Panc1 (cell line): ENCODE data around the gene NPPC. TPM values are rescaled to one million over a fixed set of nuclear protein-coding genes. Genes with fewer than 3 reads are reported as not detected.
"Not testable (repeated sequence)": the region's sequence is repeated elsewhere in the genome, so short reads cannot be mapped to it uniquely, and the experiment has no call there.

Experiments
- ATAC-seq: fragments of 200-7000 bp; cut with Tn5 transposase; 2 replicates; pipeline ENCODE4 v1.9.1; 2020; ENCODE audit warnings: mild to moderate bottlenecking, moderate library complexity
- BruUV-seq: library from RNA; stranded (reverse); fragments of 400-500 nt; replicated peaks from 2 replicates; lab custom pipeline; 2021; lab: Mats Ljungman, UMichigan
- CTCF ChIA-PET: fragments of 300-600 bp; sonication (Branson Sonifier 250); formaldehyde crosslinking; loops from one replicate; lab custom pipeline; 2022; ENCODE audit warnings: antibody characterized with exemption; lab: Charles Lee
- POLR2A ChIA-PET: fragments of 300-600 bp; sonication (Branson Sonifier 250); formaldehyde crosslinking; loops from one replicate; lab custom pipeline; 2022; ENCODE audit warnings: antibody characterized with exemption; lab: Charles Lee
- DNase-seq: peaks from one replicate; pipeline ENCODE4 v3.0.0-alpha.2; 2010; ENCODE audit warnings: low read depth, low spot score
- H3K27ac ChIP-seq: 2 replicates; pipeline ENCODE4 v1.5.1; 2011; ENCODE audit warnings: mild to moderate bottlenecking, low read length, inconsistent platforms
- H3K27me3 ChIP-seq: fragments of 200-500 bp; sonication (Bioruptor generic); 2 replicates; pipeline ENCODE4 v1.6.0; 2014; ENCODE audit warnings: low read length, inconsistent platforms; ENCODE audit not compliant: control insufficient read depth, insufficient read depth
- H3K36me3 ChIP-seq: fragments of 200-500 bp; sonication (Bioruptor generic); 2 replicates; pipeline ENCODE4 v1.5.1; 2014; ENCODE audit warnings: inconsistent platforms, mild to moderate bottlenecking, low read length, moderate library complexity; ENCODE audit not compliant: control insufficient read depth, insufficient read depth
- H3K4me1 ChIP-seq: 2 replicates; pipeline ENCODE4 v1.5.1; 2011; ENCODE audit warnings: inconsistent platforms, mild to moderate bottlenecking, low read length, moderate library complexity; ENCODE audit not compliant: control insufficient read depth, insufficient read depth
- H3K4me3 ChIP-seq, 2 experiments: 2 replicates each; pipeline ENCODE4 v1.5.1; 2011 to 2012; ENCODE audit warnings: low read depth in 2 of 2, low read length in 2 of 2, mild to moderate bottlenecking in 2 of 2, inconsistent platforms in 1 of 2, moderate library complexity in 1 of 2
- H3K9me3 ChIP-seq: fragments of 200-500 bp; sonication (Bioruptor generic); 2 replicates; pipeline ENCODE4 v1.5.1; 2014; ENCODE audit warnings: low read depth, mild to moderate bottlenecking, inconsistent platforms, low read length, moderate library complexity; ENCODE audit not compliant: control insufficient read depth, insufficient read depth
- CTCF ChIP-seq: fragments of 450-650 bp; IDR thresholded peaks from 2 replicates; pipeline ENCODE4 v1.5.1; 2017; ENCODE audit warnings: mild to moderate bottlenecking
- POLR2AphosphoS5 ChIP-seq: IDR thresholded peaks from 2 replicates; pipeline ENCODE4 v1.6.1; 2012; ENCODE audit warnings: mild to moderate bottlenecking, low read depth, low read length, moderate library complexity
- REST ChIP-seq, 2 experiments: IDR thresholded peaks; 2 replicates each; pipeline ENCODE4 v1.6.1; 2011 to 2012; ENCODE audit warnings: low read depth in 2 of 2, control low read depth in 1 of 2, low read length in 1 of 2, mild to moderate bottlenecking in 1 of 2, moderate library complexity in 1 of 2; ENCODE audit not compliant: insufficient read depth in 1 of 2
- SIN3A ChIP-seq: IDR thresholded peaks from 2 replicates; pipeline ENCODE4 v1.6.1; 2012; ENCODE audit warnings: low read depth, mild to moderate bottlenecking, low read length, moderate library complexity, borderline replicate concordance; ENCODE audit not compliant: insufficient read depth
- TCF7L2 ChIP-seq: IDR thresholded peaks from 2 replicates; pipeline ENCODE4 v1.6.1; 2011; ENCODE audit warnings: mild to moderate bottlenecking, low read depth, low read length, inconsistent platforms
- in situ Hi-C: cut with HindIII; loops from 2 replicates; pipeline ENCODE4 v1.10.0; 2016; ENCODE audit warnings: low sequenced_read_pairs, low pct_unique_long_range_greater_than_20kb
- intact Hi-C: fragments of 100-400 bp; cut with micrococcal nuclease; formaldehyde crosslinking; loops from one replicate; pipeline ENCODE4 v1.10.0; 2022; ENCODE audit not compliant: unreplicated experiment
- total RNA-seq: library from RNA; stranded (reverse); gene quantifications from one replicate; pipeline ENCODE4 v1.2.1, GENCODE V29; 2021; ENCODE audit not compliant: unreplicated experiment

Gene NPPC
- total RNA-seq, 1 experiment from 2014 or later = 1.1 TPM

- H3K27ac ChIP-seq = no peak overlapping the region
- in situ Hi-C loops = no loop called here
- no peak overlapping the region for H3K4me3 ChIP-seq
- BruUV-seq = no TSS peak
- ChIA-PET POLR2A (no interaction called here), CTCF (no interaction called here)
- TF ChIP-seq POLR2AphosphoS5 (no peak), CTCF (no peak), TCF7L2 (no peak), REST (IDR thresholded peaks at IDR 0.05; ENCODE audit: insufficient read depth in 1 of 2, low read depth in 2 of 2, low read length in 1 of 2) (no peak), SIN3A (no peak)
- intact Hi-C loops = no loop called here
- no peaks in the 10 kb centered on the region for H3K36me3 ChIP-seq
- DNase-seq (no peak), ATAC-seq (no peak)
- H3K9me3 ChIP-seq = no peaks in the 10 kb centered on the region
- H3K27me3 ChIP-seq = no peaks in the 10 kb centered on the region
- H3K4me1 ChIP-seq = no peaks in the 10 kb centered on the region
Observed at GRCh38 chr2:231910771-231911170, 15.4 kb downstream of the NPPC start.

GRCh38 chr2:231910161-231910560 is 16.0 kb downstream of the NPPC start:
- CTCF ChIA-PET = interaction anchor here (0.6 kb wide), 1 partner anchor 17 kb away, joined by 3 read pairs; no protein-coding TSS in a partner anchor
- H3K27ac ChIP-seq, BruUV-seq: not testable (repeated sequence)

GRCh38 chr2:231909631-231910030 is 16.6 kb downstream of the NPPC start:
- intact Hi-C loops (loop anchor here (5.0 to 10.0 kb wide), 3 partner anchors 418 to 615 kb away; partner anchors contain the start of genes CHRND and PRSS56), in situ Hi-C loops (no loop called here)
- ChIA-PET POLR2A (no interaction called here), CTCF (interaction anchor here (0.6 kb wide), 1 partner anchor 16 kb away, joined by 3 read pairs; no protein-coding TSS in a partner anchor)
- DNase-seq = no peak
- Histone ChIP-seq H3K27ac (no peak overlapping the region), H3K36me3 (no peaks in the 10 kb centered on the region), H3K27me3 (no peaks in the 10 kb centered on the region), H3K4me3 (no peak overlapping the region), H3K9me3 (no peaks in the 10 kb centered on the region), H3K4me1 (no peaks in the 10 kb centered on the region)
- TF ChIP-seq CTCF (no peak), POLR2AphosphoS5 (no peak), SIN3A (no peak), REST (IDR thresholded peaks at IDR 0.05; ENCODE audit: insufficient read depth in 1 of 2, low read depth in 2 of 2, low read length in 1 of 2) (no peak)
- BruUV-seq = no TSS peak
- no peak for ATAC-seq

More at GRCh38 chr2:231910161-231910560, 16.0 kb downstream of the NPPC start:
- POLR2A ChIA-PET, H3K36me3 ChIP-seq, H3K4me3 ChIP-seq, in situ Hi-C loops, H3K4me1 ChIP-seq, ATAC-seq, H3K27me3 ChIP-seq, DNase-seq, intact Hi-C loops, H3K9me3 ChIP-seq: not testable (repeated sequence)
